Activated T-cell treated with anti-CD3 and anti-CD28 coated beads for 48 hours (primary cell): ENCODE results near the gene BICC1.

Experiments used
- DNase-seq: peaks from one replicate; pipeline ENCODE4 v3.0.0-alpha.2; 2020; ENCODE audit warnings: low read depth

Gene BICC1

GRCh38 chr10:58753425-58753824 is 240.8 kb downstream of the BICC1 start:
- no peak for DNase-seq

- DNase-seq: no peak
These were observed 242.0 kb downstream of the BICC1 start for GRCh38 chr10:58754469-58755339.

GRCh38 chr10:58755340-58755610 is 242.6 kb downstream of the BICC1 start:
- no peak for DNase-seq

- no peak for DNase-seq
These were observed 243.0 kb downstream of the BICC1 start for GRCh38 chr10:58755677-58756076.

GRCh38 chr10:58756130-58756719 is 243.6 kb downstream of the BICC1 start:
- no peak for DNase-seq

- DNase-seq: no peak
These were observed 244.8 kb downstream of the BICC1 start for GRCh38 chr10:58757352-58758065.

- DNase-seq: no peak
These were observed 245.6 kb downstream of the BICC1 start for GRCh38 chr10:58758321-58758720.

GRCh38 chr10:58764087-58764747 is 251.5 kb downstream of the BICC1 start:
- DNase-seq: no peak

GRCh38 chr10:58765910-58766309 is 253.2 kb downstream of the BICC1 start:
- no peak for DNase-seq

- no peak for DNase-seq
These were observed 255.0 kb downstream of the BICC1 start for GRCh38 chr10:58767652-58768051.

- DNase-seq: no peak
These were observed 259.2 kb downstream of the BICC1 start for GRCh38 chr10:58771863-58772262.

GRCh38 chr10:58772758-58773157 is 260.1 kb downstream of the BICC1 start:
- no peak for DNase-seq

- no peak for DNase-seq
These were observed 260.7 kb downstream of the BICC1 start for GRCh38 chr10:58773341-58773740.

GRCh38 chr10:58773944-58774343 is 261.3 kb downstream of the BICC1 start:
- DNase-seq: no peak

- DNase-seq: no peak
These were observed 263.4 kb downstream of the BICC1 start for GRCh38 chr10:58775960-58776567.

- DNase-seq: no peak
These were observed 264.1 kb downstream of the BICC1 start for GRCh38 chr10:58776568-58777318.

GRCh38 chr10:58778966-58779365 is 266.3 kb downstream of the BICC1 start:
- DNase-seq: no peak

- no peak for DNase-seq
These were observed 266.9 kb downstream of the BICC1 start for GRCh38 chr10:58779594-58779993.

- DNase-seq: no peak
These were observed 267.8 kb downstream of the BICC1 start for GRCh38 chr10:58780476-58780875.

GRCh38 chr10:58781873-58782488 is 269.3 kb downstream of the BICC1 start:
- DNase-seq: no peak
